ENCODE results near the gene MAU2. TPM values are rescaled to one million over a fixed set of nuclear protein-coding genes. Genes with fewer than 3 reads are reported as not detected.

MAU2 gene
- 10 to 100 TPM; 38.6 to 42.5 TPM for total RNA-seq

- no peaks in the 10 kb centered on the region for H3K9me3 Mint-ChIP-seq
Observed at GRCh38 chr19:19320361-19321140, at the start of gene MAU2, which contains the start of gene SUGP1. Gene MAU2, plus strand, starts transcription at chr19:19320829. Its CDS starts 31 bp downstream, at chr19:19320860. Gene SUGP1, minus strand, starts transcription at chr19:19320509. Its CDS starts 13 bp downstream, at chr19:19320496.

DNA sequence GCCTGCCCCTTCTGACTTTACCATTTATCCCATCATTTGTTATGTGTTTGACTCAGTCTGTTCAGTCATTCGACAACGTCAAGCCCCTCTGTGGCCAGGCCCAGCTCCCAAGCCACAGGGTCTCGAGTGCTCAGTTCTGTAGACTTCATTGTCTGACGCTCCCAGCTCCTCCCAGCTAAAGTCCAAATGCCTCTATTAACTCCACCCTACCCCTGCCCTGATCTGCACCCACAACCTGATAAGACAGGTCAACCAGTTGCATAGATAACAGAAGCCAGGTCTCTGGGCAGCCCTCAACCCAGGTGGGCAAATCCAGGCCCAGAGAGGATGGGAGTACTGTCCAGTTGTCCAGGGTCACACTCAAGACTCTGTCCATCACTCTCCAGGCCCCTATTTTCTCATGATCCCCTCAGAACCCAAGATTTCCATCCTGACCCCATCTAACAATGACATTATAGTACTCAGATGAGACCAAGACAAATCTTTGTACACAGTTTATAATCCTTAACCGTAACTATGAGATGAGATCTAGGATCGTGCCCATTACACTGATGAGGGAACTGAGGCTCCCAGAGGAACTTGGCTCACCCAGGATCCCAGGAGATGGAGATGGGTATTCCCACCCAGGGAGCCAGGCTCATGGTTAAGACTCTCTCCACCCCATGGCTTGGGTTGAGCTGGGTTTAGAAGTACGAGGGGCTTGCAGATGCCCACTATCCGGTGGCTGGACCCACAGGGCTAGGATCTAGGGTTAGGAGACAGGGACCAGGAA, 48.6 kb upstream of the MAU2 start:
- no peak overlapping the region for H3K4me3 Mint-ChIP-seq
- CTCF ChIA-PET: interaction anchor here (0.6 kb wide), 1 partner anchor 13 kb away, joined by 3 read pairs; no protein-coding TSS in a partner anchor
- no peak for DNase-seq
- H3K9me3 Mint-ChIP-seq: no peaks in the 10 kb centered on the region
- H3K36me3 Mint-ChIP-seq (ENCODE audit: low read depth): peaks cover 9% of the 10 kb centered on the region
- peaks cover 20% of the 10 kb centered on the region for H3K27me3 Mint-ChIP-seq (ENCODE audit: low read depth)
- intact Hi-C loops (cut with micrococcal nuclease): no loop called here
- H3K4me1 Mint-ChIP-seq (ENCODE audit: low read depth): peaks cover 6% of the 10 kb centered on the region
- H3K27ac Mint-ChIP-seq: no peak overlapping the region

More at GRCh38 chr19:19320361-19321140, at the start of gene MAU2, which contains the start of gene SUGP1:
- Mint-ChIP-seq H3K36me3 (ENCODE audit: low read depth) (peaks cover 23% of the 10 kb centered on the region), H3K27ac (peak within 1 kb of the TSS; percentile 99), H3K4me3 (peak within 1 kb of the TSS; percentile 93), H3K27me3 (ENCODE audit: low read depth) (no peaks in the 10 kb centered on the region), H3K4me1 (ENCODE audit: low read depth) (peaks cover 47% of the 10 kb centered on the region)
- intact Hi-C loops (cut with micrococcal nuclease): loop anchor here (1.0 to 2.0 kb wide), 13 partner anchors 44 to 798 kb away; partner anchors contain the start of genes ARMC6, BORCS8, COPE and DDX49
- CTCF ChIA-PET: interaction anchor here (0.7 kb wide), 1 partner anchor 95 kb away, joined by 3 read pairs; no protein-coding TSS in a partner anchor
- peak; percentile 94 for DNase-seq

- no peak overlapping the region for H3K4me3 Mint-ChIP-seq
- peaks cover 20% of the 10 kb centered on the region for H3K27me3 Mint-ChIP-seq (ENCODE audit: low read depth)
- intact Hi-C loops (cut with micrococcal nuclease): no loop called here
- H3K4me1 Mint-ChIP-seq (ENCODE audit: low read depth): peaks cover 6% of the 10 kb centered on the region
- H3K9me3 Mint-ChIP-seq: no peaks in the 10 kb centered on the region
- H3K36me3 Mint-ChIP-seq (ENCODE audit: low read depth): peaks cover 17% of the 10 kb centered on the region
- DNase-seq: no peak
- H3K27ac Mint-ChIP-seq: no peak overlapping the region
- CTCF ChIA-PET: interaction anchor here (0.8 kb wide), 1 partner anchor 17 kb away, joined by 3 read pairs; no protein-coding TSS in a partner anchor
Observed at GRCh38 chr19:19274146-19274545, 46.5 kb upstream of the MAU2 start.

DNA sequence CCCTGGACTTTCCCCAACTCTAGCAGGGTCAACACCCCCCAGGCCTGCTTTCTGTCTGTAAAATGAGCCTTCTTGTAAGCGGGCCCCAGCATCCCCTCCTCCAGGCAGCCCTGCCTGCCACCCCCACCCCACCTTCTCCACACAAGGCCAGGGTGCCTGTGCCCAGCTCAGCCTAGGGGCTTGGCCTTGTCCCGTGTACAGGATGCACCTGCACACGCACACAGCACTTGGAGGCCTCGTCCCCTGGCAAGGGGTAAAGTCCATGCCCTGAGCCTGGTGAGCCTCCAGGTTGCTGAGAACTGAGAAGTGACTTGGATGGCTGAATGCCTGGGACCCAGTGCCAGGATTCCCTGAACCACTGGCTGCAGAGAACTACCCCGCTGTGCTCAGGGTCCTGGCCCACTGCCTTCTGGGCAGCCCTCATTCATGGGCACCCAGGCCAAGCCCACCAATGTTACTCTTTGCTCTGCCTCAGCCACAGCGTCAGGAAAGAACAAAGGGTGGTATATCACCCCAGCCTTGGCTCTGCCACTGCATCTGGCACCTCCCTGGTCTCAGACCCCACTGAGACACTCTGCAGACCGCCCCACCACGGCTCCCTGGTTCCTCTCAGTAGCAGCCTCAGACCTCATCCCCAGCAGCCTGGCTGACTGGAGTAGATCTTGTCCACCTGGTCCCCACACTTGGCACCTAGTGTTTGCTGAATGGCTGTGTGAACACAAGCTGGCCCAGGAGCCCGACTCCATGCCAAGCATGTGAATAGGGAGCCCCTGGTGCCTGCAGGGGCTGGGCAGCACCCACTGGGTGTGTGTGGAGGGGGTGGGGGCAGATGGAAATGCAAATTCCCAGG, 45.7 kb upstream of the MAU2 start:
- H3K9me3 Mint-ChIP-seq: no peaks in the 10 kb centered on the region
- H3K27ac Mint-ChIP-seq: no peak overlapping the region
- peaks cover 17% of the 10 kb centered on the region for H3K36me3 Mint-ChIP-seq (ENCODE audit: low read depth)
- H3K4me1 Mint-ChIP-seq (ENCODE audit: low read depth): peaks cover 6% of the 10 kb centered on the region
- CTCF ChIA-PET: no interaction called here
- peaks cover 20% of the 10 kb centered on the region for H3K27me3 Mint-ChIP-seq (ENCODE audit: low read depth)
- intact Hi-C loops (cut with micrococcal nuclease): no loop called here
- DNase-seq: no peak
- H3K4me3 Mint-ChIP-seq: no peak overlapping the region

DNA sequence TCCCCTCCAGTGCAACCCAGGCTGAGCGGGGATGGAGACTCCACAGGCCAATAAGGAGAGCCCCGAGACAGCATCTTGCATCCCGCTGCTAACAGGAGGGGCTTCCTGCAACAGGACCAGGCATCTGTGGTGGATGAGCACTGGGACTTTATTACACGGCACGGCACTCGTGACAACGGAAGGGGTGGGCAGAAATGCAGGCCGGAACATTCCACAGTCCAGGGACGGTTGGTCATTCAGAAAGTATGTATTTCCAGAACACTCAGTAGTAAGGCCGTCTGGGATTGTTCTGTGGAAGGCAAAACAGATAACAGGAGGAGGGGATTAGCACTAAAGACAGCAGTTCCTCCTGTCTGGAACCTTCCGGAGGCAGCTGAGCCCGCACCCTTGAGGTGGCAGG, 44.2 kb upstream of the MAU2 start:
- no peak for DNase-seq
- Mint-ChIP-seq H3K4me3 (no peak overlapping the region), H3K36me3 (ENCODE audit: low read depth) (peaks cover 24% of the 10 kb centered on the region), H3K4me1 (ENCODE audit: low read depth) (peaks cover 6% of the 10 kb centered on the region), H3K27me3 (ENCODE audit: low read depth) (peaks cover 20% of the 10 kb centered on the region), H3K27ac (no peak overlapping the region), H3K9me3 (no peaks in the 10 kb centered on the region)
- CTCF ChIA-PET: no interaction called here
- intact Hi-C loops (cut with micrococcal nuclease): no loop called here

DNA sequence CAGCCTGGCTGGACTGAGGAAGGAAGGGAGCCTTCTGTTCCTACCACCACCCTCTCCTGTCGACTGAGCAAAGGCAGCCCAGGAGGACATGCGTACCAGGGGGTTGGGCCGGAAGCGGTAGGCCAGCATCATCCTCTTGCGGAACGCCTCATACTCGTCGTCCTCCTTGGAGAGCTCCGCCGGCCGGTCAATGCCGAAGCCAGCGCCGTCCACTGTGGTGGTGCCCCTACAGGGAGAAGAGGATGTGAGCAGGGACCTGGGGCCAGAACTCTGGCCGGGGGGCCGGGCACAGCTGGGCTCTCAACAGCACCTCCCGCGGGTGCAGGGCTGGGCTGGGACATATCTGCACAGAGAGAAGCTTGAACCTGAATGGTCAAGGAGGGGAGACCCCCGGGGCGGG, 43.8 kb upstream of the MAU2 start:
- Mint-ChIP-seq H3K4me1 (ENCODE audit: low read depth) (peaks cover 6% of the 10 kb centered on the region), H3K36me3 (ENCODE audit: low read depth) (peaks cover 27% of the 10 kb centered on the region), H3K4me3 (no peak overlapping the region), H3K9me3 (no peaks in the 10 kb centered on the region), H3K27ac (no peak overlapping the region), H3K27me3 (ENCODE audit: low read depth) (peaks cover 18% of the 10 kb centered on the region)
- DNase-seq: no peak
- intact Hi-C loops (cut with micrococcal nuclease): no loop called here
- CTCF ChIA-PET: no interaction called here

DNA sequence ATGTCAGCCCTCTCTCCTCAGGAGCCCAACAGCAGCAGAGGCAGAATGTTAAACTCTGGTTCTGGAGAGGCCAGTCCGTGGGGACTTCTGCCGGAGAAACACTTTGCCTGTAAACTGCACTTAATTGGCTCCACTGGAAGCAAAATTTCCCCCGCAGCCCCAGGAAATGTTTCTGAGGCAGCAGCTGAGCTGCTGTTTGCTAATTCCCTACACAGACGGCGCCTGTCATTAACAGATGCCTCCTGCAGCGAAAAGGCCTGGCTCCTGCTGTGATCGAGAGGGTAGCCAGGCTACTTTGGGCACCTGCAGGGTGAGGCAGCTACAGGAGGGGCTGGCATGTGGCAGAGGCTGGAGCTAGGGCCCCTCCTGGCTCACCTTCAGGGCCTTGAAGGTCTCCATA, 42.3 kb upstream of the MAU2 start:
- H3K4me1 Mint-ChIP-seq (ENCODE audit: low read depth): peaks cover 6% of the 10 kb centered on the region
- H3K9me3 Mint-ChIP-seq: no peaks in the 10 kb centered on the region
- H3K27ac Mint-ChIP-seq: no peak overlapping the region
- peaks cover 12% of the 10 kb centered on the region for H3K27me3 Mint-ChIP-seq (ENCODE audit: low read depth)
- H3K36me3 Mint-ChIP-seq (ENCODE audit: low read depth): peaks cover 28% of the 10 kb centered on the region
- H3K4me3 Mint-ChIP-seq: no peak overlapping the region
- no peak for DNase-seq
- intact Hi-C loops (cut with micrococcal nuclease): no loop called here
- CTCF ChIA-PET: no interaction called here

DNA sequence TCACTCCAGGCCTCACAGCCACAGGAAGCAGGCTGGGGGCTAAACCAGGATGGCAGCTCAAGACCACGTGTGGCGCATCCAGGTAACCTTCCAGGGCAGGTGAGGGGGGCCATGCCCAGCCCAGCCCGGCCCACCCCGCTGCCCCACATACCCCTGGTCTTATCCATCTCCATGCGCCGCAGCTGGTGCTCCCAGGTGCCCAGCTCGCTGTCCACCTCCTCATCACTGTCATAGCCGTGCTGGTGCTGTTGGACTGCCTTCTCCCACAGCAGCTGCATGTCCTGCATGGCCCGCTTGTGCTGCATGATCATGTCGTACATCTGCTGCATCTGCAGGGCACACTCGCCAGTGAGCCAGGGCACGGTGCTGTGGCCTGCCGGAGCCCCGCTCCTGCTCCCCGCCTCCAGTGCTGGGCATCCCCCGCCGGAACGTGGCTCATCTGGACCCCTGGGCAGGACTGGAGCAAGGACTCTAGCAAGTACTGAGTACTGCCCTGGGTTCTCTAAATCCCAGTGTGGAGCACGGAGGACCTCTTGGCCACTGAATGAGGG, 41.5 kb upstream of the MAU2 start:
- H3K4me3 Mint-ChIP-seq: no peak overlapping the region
- peaks cover 4% of the 10 kb centered on the region for H3K27me3 Mint-ChIP-seq (ENCODE audit: low read depth)
- CTCF ChIA-PET: no interaction called here
- DNase-seq: no peak
- H3K36me3 Mint-ChIP-seq (ENCODE audit: low read depth): peaks cover 33% of the 10 kb centered on the region
- intact Hi-C loops (cut with micrococcal nuclease): no loop called here
- H3K9me3 Mint-ChIP-seq: no peaks in the 10 kb centered on the region
- no peak overlapping the region for H3K27ac Mint-ChIP-seq
- peaks cover 1% of the 10 kb centered on the region for H3K4me1 Mint-ChIP-seq (ENCODE audit: low read depth)

- no peaks in the 10 kb centered on the region for H3K9me3 Mint-ChIP-seq
- no peak overlapping the region for H3K27ac Mint-ChIP-seq
- CTCF ChIA-PET: no interaction called here
- H3K4me1 Mint-ChIP-seq (ENCODE audit: low read depth): no peaks in the 10 kb centered on the region
- DNase-seq: no peak
- H3K27me3 Mint-ChIP-seq (ENCODE audit: low read depth): no peaks in the 10 kb centered on the region
- intact Hi-C loops (cut with micrococcal nuclease): no loop called here
- H3K36me3 Mint-ChIP-seq (ENCODE audit: low read depth): peaks cover 37% of the 10 kb centered on the region
- no peak overlapping the region for H3K4me3 Mint-ChIP-seq
Observed at GRCh38 chr19:19279853-19280252, 40.8 kb upstream of the MAU2 start.

GRCh38 chr19:19280561-19280960, 40.1 kb upstream of the MAU2 start:
- no peak for DNase-seq
- H3K27ac Mint-ChIP-seq: no peak overlapping the region
- CTCF ChIA-PET: no interaction called here
- H3K4me1 Mint-ChIP-seq (ENCODE audit: low read depth): no peaks in the 10 kb centered on the region
- intact Hi-C loops (cut with micrococcal nuclease): no loop called here
- no peaks in the 10 kb centered on the region for H3K9me3 Mint-ChIP-seq
- no peaks in the 10 kb centered on the region for H3K27me3 Mint-ChIP-seq (ENCODE audit: low read depth)
- peaks cover 39% of the 10 kb centered on the region for H3K36me3 Mint-ChIP-seq (ENCODE audit: low read depth)
- H3K4me3 Mint-ChIP-seq: no peak overlapping the region

DNA sequence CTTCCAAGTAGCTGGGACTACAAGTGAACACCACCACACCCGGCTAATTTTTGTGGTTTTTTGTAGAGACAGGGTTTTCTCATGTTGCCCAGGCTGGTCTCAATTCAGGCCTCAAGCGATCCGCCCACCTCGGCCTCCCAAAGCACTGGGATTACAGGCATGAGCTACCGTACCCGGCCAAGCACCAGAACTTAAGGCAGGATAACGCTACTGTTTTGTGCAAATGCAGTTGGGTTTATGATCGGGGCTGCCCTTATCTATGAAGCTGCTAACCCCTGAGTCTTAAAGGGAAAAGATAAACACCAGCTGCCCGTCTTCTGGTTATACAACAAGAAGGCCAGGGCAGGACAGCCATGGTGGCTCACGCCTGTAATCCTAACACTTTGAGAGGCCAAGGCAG, 34.9 kb upstream of the MAU2 start:
- Mint-ChIP-seq H3K27ac (no peak overlapping the region), H3K27me3 (ENCODE audit: low read depth) (no peaks in the 10 kb centered on the region), H3K4me1 (ENCODE audit: low read depth) (no peaks in the 10 kb centered on the region), H3K4me3 (no peak overlapping the region), H3K9me3 (no peaks in the 10 kb centered on the region), H3K36me3 (ENCODE audit: low read depth) (peaks cover 34% of the 10 kb centered on the region)
- DNase-seq: no peak
- intact Hi-C loops (cut with micrococcal nuclease): no loop called here
- CTCF ChIA-PET: interaction anchor here (0.7 kb wide), 1 partner anchor 61 kb away, joined by 3 read pairs; no protein-coding TSS in a partner anchor

GRCh38 chr19:19292607-19293006, 28.0 kb upstream of the MAU2 start:
- H3K4me1 Mint-ChIP-seq (ENCODE audit: low read depth): no peaks in the 10 kb centered on the region
- CTCF ChIA-PET: no interaction called here
- no peak for DNase-seq
- H3K36me3 Mint-ChIP-seq (ENCODE audit: low read depth): peaks cover 50% of the 10 kb centered on the region
- peaks cover 1% of the 10 kb centered on the region for H3K9me3 Mint-ChIP-seq
- no peak overlapping the region for H3K4me3 Mint-ChIP-seq
- H3K27me3 Mint-ChIP-seq (ENCODE audit: low read depth): no peaks in the 10 kb centered on the region
- intact Hi-C loops (cut with micrococcal nuclease): no loop called here
- no peak overlapping the region for H3K27ac Mint-ChIP-seq

Data from activated naive CD4-positive, alpha-beta T cell treated with anti-CD3 and anti-CD28 coated beads for 36 hours (primary cell).